Aorta (tissue), 5 donors: Measurements from ENCODE around the gene PLCB1. TPM values are rescaled to one million over a fixed set of nuclear protein-coding genes. Genes with fewer than 3 reads are reported as not detected.

ENCODE experiments used
- ATAC-seq: fragments of 200-7000 bp; cut with Tn5 transposase; one replicate; pipeline ENCODE4 v1.9.1; 2022; ENCODE audit warnings: moderate library complexity; ENCODE audit not compliant: low FRiP score
- DNase-seq, 2 donors: peaks; one replicate each; pipeline ENCODE4 v3.0.0-alpha.2; 2020
- H3K27ac ChIP-seq, 2 donors: one replicate each; pipeline ENCODE4 v1.5.1; 2013; ENCODE audit warnings: low read length in 2 of 2, mild to moderate bottlenecking in 2 of 2, moderate library complexity in 2 of 2, control low read depth in 1 of 2, inconsistent platforms in 1 of 2, low read depth in 1 of 2
- H3K27me3 ChIP-seq, 2 donors: one replicate each; pipeline ENCODE4 v1.6.1; 2013; ENCODE audit warnings: control low read depth in 1 of 2, low read length in 1 of 2, mild to moderate bottlenecking in 1 of 2, moderate library complexity in 1 of 2; ENCODE audit not compliant: insufficient read depth in 2 of 2, control insufficient read depth in 1 of 2
- H3K36me3 ChIP-seq, 2 donors: one replicate each; pipeline ENCODE4 v1.6.1; 2013; ENCODE audit warnings: control low read depth in 1 of 2, low read length in 1 of 2, mild to moderate bottlenecking in 1 of 2; ENCODE audit not compliant: insufficient read depth in 2 of 2, control insufficient read depth in 1 of 2
- H3K4me1 ChIP-seq, 2 donors: one replicate each; pipeline ENCODE4 v1.6.1; 2013; ENCODE audit warnings: low read length in 2 of 2, control low read depth in 1 of 2, mild to moderate bottlenecking in 1 of 2, moderate library complexity in 1 of 2; ENCODE audit not compliant: insufficient read depth in 2 of 2, control insufficient read depth in 1 of 2
- H3K4me3 ChIP-seq, 2 donors: one replicate each; pipeline ENCODE4 v1.5.1; 2013; ENCODE audit warnings: low read length in 2 of 2, control low read depth in 1 of 2, mild to moderate bottlenecking in 1 of 2
- H3K9me3 ChIP-seq: one replicate; pipeline ENCODE4 v1.6.1; 2013; ENCODE audit warnings: mild to moderate bottlenecking, low read length; ENCODE audit not compliant: control insufficient read depth
- WGBS, 2 donors: extraction: QIAGEN DNeasy Blood & Tissue Kit; methylation state at CpG; one replicate each; pipeline ENCODE4 v1.1.7; 2013; 5-methylcytosine and 5-hydroxymethylcytosine counted together
- intact Hi-C, 2 donors: fragments of 100-400 bp; cut with DNase I; formaldehyde crosslinking; loops; one replicate each; pipeline versions ENCODE4 v1.14.2 to v1.15.0; 2022
- polyA plus RNA-seq, 2 donors: library from polyadenylated mRNA; stranded (reverse); fragments of 200-250 nt; gene quantifications; one replicate each; pipeline ENCODE4 v1.2.3, GENCODE V29; 2013
- total RNA-seq, 2 donors: library from RNA; stranded (reverse); fragmentation: NEBNext Ultra II Directional; extraction: Animal tissue kit (Norgen Biotek cat#: 25700); gene quantifications; one replicate each; pipeline ENCODE4 v1.2.1, GENCODE V29; 2021
- donor health status: healthy with polysubstance abuse.
- donor health status: Bipolar disorder and iron deficiency.
- donor health status: DM: no; HTN: no; CAD: no.
- donor health status: DM: no; HTN: no; CAD: no.
- donor health status: DM: yes; HTN: yes; CAD: no.

The PLCB1 gene
- total and polyA plus RNA-seq, 4 donors: 1.4 to 35.0 (median 6.6) TPM

- no peak overlapping the region for H3K27ac ChIP-seq
- H3K9me3 ChIP-seq: no peaks in the 10 kb centered on the region
- no peak overlapping the region for H3K4me3 ChIP-seq
- WGBS, 2 donors: 65 to 68% methylated on average over 3 of the region's 3 CpGs
- H3K4me1 ChIP-seq: no peaks in the 10 kb centered on the region
- no peaks in the 10 kb centered on the region for H3K36me3 ChIP-seq
- no peak for ATAC-seq
- no peak for DNase-seq
- no peaks in the 10 kb centered on the region for H3K27me3 ChIP-seq
- intact Hi-C loops: no loop called here
Observed at GRCh38 chr20:8735014-8735413, 602.9 kb downstream of the PLCB1 start.

- no peak for ATAC-seq
Observed at GRCh38 chr20:8735674-8736073, 603.6 kb downstream of the PLCB1 start.

GRCh38 chr20:8740265-8740664, 608.2 kb downstream of the PLCB1 start:
- 92% methylated on average over 4 of the region's 4 CpGs for WGBS, 2 donors
- no peak overlapping the region for H3K4me3 ChIP-seq
- H3K9me3 ChIP-seq: no peaks in the 10 kb centered on the region
- H3K27me3 ChIP-seq: no peaks in the 10 kb centered on the region
- H3K27ac ChIP-seq: no peak overlapping the region
- DNase-seq (no peak), ATAC-seq (no peak)
- no peaks in the 10 kb centered on the region for H3K36me3 ChIP-seq
- H3K4me1 ChIP-seq: no peaks in the 10 kb centered on the region
- intact Hi-C loops: no loop called here

More at GRCh38 chr20:8735674-8736073, 603.6 kb downstream of the PLCB1 start:
- Histone ChIP-seq H3K4me1 (no peaks in the 10 kb centered on the region), H3K36me3 (no peaks in the 10 kb centered on the region), H3K27ac (no peak overlapping the region), H3K27me3 (no peaks in the 10 kb centered on the region), H3K9me3 (no peaks in the 10 kb centered on the region), H3K4me3 (no peak overlapping the region)
- intact Hi-C loops: no loop called here
- no peak for DNase-seq

GRCh38 chr20:8744228-8744844, 612.3 kb downstream of the PLCB1 start:
- WGBS, 2 donors: 71 to 73% methylated on average over 3 of the region's 3 CpGs
- H3K27me3 ChIP-seq: no peaks in the 10 kb centered on the region
- no peaks in the 10 kb centered on the region for H3K9me3 ChIP-seq
- no peak overlapping the region for H3K27ac ChIP-seq
- H3K36me3 ChIP-seq: no peaks in the 10 kb centered on the region
- intact Hi-C loops: no loop called here
- no peak for ATAC-seq
- no peak overlapping the region for H3K4me3 ChIP-seq
- no peak for DNase-seq
- no peaks in the 10 kb centered on the region for H3K4me1 ChIP-seq

- intact Hi-C loops: no loop called here
- Histone ChIP-seq H3K4me3 (no peak overlapping the region), H3K9me3 (no peaks in the 10 kb centered on the region), H3K27ac (no peak overlapping the region), H3K27me3 (no peaks in the 10 kb centered on the region), H3K36me3 (no peaks in the 10 kb centered on the region), H3K4me1 (no peaks in the 10 kb centered on the region)
- no peak for DNase-seq
- ATAC-seq: no peak
- WGBS, 2 donors: 62% methylated on average over 8 of the region's 8 CpGs
Observed at GRCh38 chr20:8749101-8749500, 617.0 kb downstream of the PLCB1 start.

GRCh38 chr20:8749986-8750385, 617.9 kb downstream of the PLCB1 start:
- Histone ChIP-seq H3K27ac (no peak overlapping the region), H3K27me3 (no peaks in the 10 kb centered on the region), H3K9me3 (no peaks in the 10 kb centered on the region), H3K4me3 (no peak overlapping the region), H3K4me1 (no peaks in the 10 kb centered on the region), H3K36me3 (no peaks in the 10 kb centered on the region)
- 92 to 98% methylated on average over 1 of the region's 1 CpG for WGBS, 2 donors
- intact Hi-C loops: loop anchor here in 1 of 2 donors (10.0 kb wide), 1 partner anchor 865 kb away; no protein-coding TSS in a partner anchor
- DNase-seq: no peak
- ATAC-seq: no peak

GRCh38 chr20:8755340-8756118, 623.5 kb downstream of the PLCB1 start:
- H3K4me3 ChIP-seq: no peak overlapping the region
- H3K36me3 ChIP-seq: no peaks in the 10 kb centered on the region
- H3K27me3 ChIP-seq: no peaks in the 10 kb centered on the region
- 81 to 82% methylated on average over 3 of the region's 3 CpGs for WGBS, 2 donors
- intact Hi-C loops: loop anchor here (5.0 to 10.0 kb wide), 2 partner anchors 637 to 859 kb away; no protein-coding TSS in a partner anchor
- no peak overlapping the region for H3K27ac ChIP-seq
- no peaks in the 10 kb centered on the region for H3K9me3 ChIP-seq
- H3K4me1 ChIP-seq: no peaks in the 10 kb centered on the region
- ATAC-seq (no peak), DNase-seq (no peak)

- Histone ChIP-seq H3K4me3 (no peak overlapping the region), H3K27ac (no peak overlapping the region), H3K27me3 (no peaks in the 10 kb centered on the region), H3K4me1 (no peaks in the 10 kb centered on the region), H3K9me3 (no peaks in the 10 kb centered on the region), H3K36me3 (no peaks in the 10 kb centered on the region)
- intact Hi-C loops: loop anchor here (5.0 to 10.0 kb wide), 2 partner anchors 636 to 858 kb away; no protein-coding TSS in a partner anchor
- ATAC-seq (no peak), DNase-seq (no peak)
- WGBS, 2 donors: 83 to 94% methylated on average over 2 of the region's 2 CpGs
Observed at GRCh38 chr20:8756410-8756809, 624.3 kb downstream of the PLCB1 start.

- no peak for ATAC-seq
Observed at GRCh38 chr20:8757146-8757545, 625.1 kb downstream of the PLCB1 start.

More at GRCh38 chr20:8757146-8757545, 625.1 kb downstream of the PLCB1 start:
- no peaks in the 10 kb centered on the region for H3K9me3 ChIP-seq
- DNase-seq: no peak
- H3K27ac ChIP-seq: no peak overlapping the region
- WGBS, 2 donors: 91 to 92% methylated on average over 4 of the region's 4 CpGs
- H3K4me1 ChIP-seq: no peaks in the 10 kb centered on the region
- H3K36me3 ChIP-seq: no peaks in the 10 kb centered on the region
- intact Hi-C loops: loop anchor here (5.0 to 10.0 kb wide), 2 partner anchors 635 to 858 kb away; no protein-coding TSS in a partner anchor
- no peaks in the 10 kb centered on the region for H3K27me3 ChIP-seq
- no peak overlapping the region for H3K4me3 ChIP-seq
